PC-3 (cell line): ENCODE measurements around the gene EIF4G1. TPM values are rescaled to one million over a fixed set of nuclear protein-coding genes. Genes with fewer than 3 reads are reported as not detected.
A peak's percentile ranks its signal among the peaks of the same experiment; 100 is the strongest.

ENCODE experiments used
- ATAC-seq: fragments of 200-7000 bp; cut with Tn5 transposase; 2 replicates; pipeline ENCODE4 v1.9.1; 2020; ENCODE audit warnings: mild to moderate bottlenecking, moderate library complexity
- BruUV-seq: library from RNA; stranded (reverse); fragments of 400-500 nt; replicated peaks from 2 replicates; lab custom pipeline; 2021; lab: Mats Ljungman, UMichigan
- CTCF ChIA-PET: fragments of 300-600 bp; sonication (Branson Sonifier 250); formaldehyde crosslinking; loops from one replicate; lab custom pipeline; 2022; ENCODE audit warnings: antibody characterized with exemption; lab: Charles Lee
- POLR2A ChIA-PET: fragments of 300-600 bp; sonication (Branson Sonifier 250); formaldehyde crosslinking; loops from one replicate; lab custom pipeline; 2022; ENCODE audit warnings: antibody characterized with exemption; ENCODE audit not compliant: unreplicated experiment; lab: Charles Lee
- DNase-seq: peaks from one replicate; pipeline ENCODE4 v3.0.0-alpha.2; 2015
- H2AFZ ChIP-seq: fragments of 300-600 bp; sonication (generic); 2 replicates; pipeline ENCODE4 v1.6.0; 2016; ENCODE audit warnings: antibody characterized with exemption, low read length
- H3F3A ChIP-seq: fragments of 300-600 bp; sonication (generic); one replicate; pipeline ENCODE4 v1.6.0; 2017; ENCODE audit warnings: antibody characterized with exemption, low read length, control low read depth, mild to moderate bottlenecking; ENCODE audit not compliant: unreplicated experiment
- H3K27ac ChIP-seq: fragments of 300-600 bp; sonication (generic); 2 replicates; pipeline ENCODE4 v1.5.1; 2016; ENCODE audit warnings: mild to moderate bottlenecking, low read length
- H3K27me3 ChIP-seq: fragments of 300-600 bp; sonication (generic); 2 replicates; pipeline ENCODE4 v1.6.1; 2016; ENCODE audit warnings: low read length, mixed read lengths
- H3K36me3 ChIP-seq: fragments of 300-600 bp; sonication (generic); 2 replicates; pipeline ENCODE4 v1.6.1; 2016; ENCODE audit warnings: low read depth, mixed run types, low read length, mixed read lengths
- H3K4me1 ChIP-seq: fragments of 300-600 bp; sonication (generic); 2 replicates; pipeline ENCODE4 v1.5.1; 2016; ENCODE audit warnings: low read length; ENCODE audit not compliant: insufficient read depth
- H3K4me2 ChIP-seq: fragments of 300-600 bp; sonication (generic); 2 replicates; pipeline ENCODE4 v1.6.0; 2016; ENCODE audit warnings: low read length
- H3K4me3 ChIP-seq: fragments of 300-600 bp; sonication (generic); 2 replicates; pipeline ENCODE4 v1.5.1; 2016; ENCODE audit warnings: mild to moderate bottlenecking, low read length, mixed read lengths
- H3K79me2 ChIP-seq: fragments of 300-600 bp; sonication (generic); 2 replicates; pipeline ENCODE4 v1.6.1; 2017; ENCODE audit warnings: low read length, mixed read lengths
- H3K9ac ChIP-seq: fragments of 300-600 bp; sonication (generic); 2 replicates; pipeline ENCODE4 v1.6.0; 2016; ENCODE audit warnings: mild to moderate bottlenecking, low read length
- H3K9me2 ChIP-seq: fragments of 300-600 bp; sonication (generic); replicated peaks from 2 replicates; pipeline ENCODE4 v1.6.1; 2016; ENCODE audit warnings: mixed run types, low read length, mixed read lengths
- H3K9me3 ChIP-seq: fragments of 300-600 bp; sonication (generic); 2 replicates; pipeline ENCODE4 v1.6.1; 2016; ENCODE audit warnings: low read length, mixed read lengths
- H4K20me1 ChIP-seq: fragments of 300-600 bp; sonication (generic); 2 replicates; pipeline ENCODE4 v1.6.1; 2016; ENCODE audit warnings: low read length, mixed read lengths
- CTCF ChIP-seq: fragments of 300-600 bp; sonication (generic); conservative IDR thresholded peaks from 2 replicates; pipeline ENCODE4 v1.5.1; 2017; ENCODE audit warnings: antibody characterized with exemption, low read depth, mild to moderate bottlenecking, low read length
- EZH2 ChIP-seq: fragments of 300-600 bp; sonication (generic); IDR thresholded peaks from one replicate; pipeline ENCODE4 v1.6.1; 2017; ENCODE audit warnings: antibody characterized with exemption, mild to moderate bottlenecking, low read length; ENCODE audit not compliant: unreplicated experiment
- EZH2phosphoT487 ChIP-seq: fragments of 300-600 bp; sonication (generic); IDR thresholded peaks from 2 replicates; pipeline ENCODE4 v1.6.1; 2018; ENCODE audit warnings: mild to moderate bottlenecking, antibody characterized with exemption, low read length, borderline replicate concordance
- intact Hi-C: fragments of 100-400 bp; cut with micrococcal nuclease; formaldehyde crosslinking; loops from 2 replicates; pipeline ENCODE4 v1.9.0; 2023
- total RNA-seq: library from RNA; depleted of rRNA; stranded (reverse); fragments of >200 nt; gene quantifications from 2 replicates; pipeline ENCODE4 v1.2.3, GENCODE V29; 2014

The EIF4G1 gene
- total RNA-seq, 1 experiment from 2014 or later = 463 TPM

DNA sequence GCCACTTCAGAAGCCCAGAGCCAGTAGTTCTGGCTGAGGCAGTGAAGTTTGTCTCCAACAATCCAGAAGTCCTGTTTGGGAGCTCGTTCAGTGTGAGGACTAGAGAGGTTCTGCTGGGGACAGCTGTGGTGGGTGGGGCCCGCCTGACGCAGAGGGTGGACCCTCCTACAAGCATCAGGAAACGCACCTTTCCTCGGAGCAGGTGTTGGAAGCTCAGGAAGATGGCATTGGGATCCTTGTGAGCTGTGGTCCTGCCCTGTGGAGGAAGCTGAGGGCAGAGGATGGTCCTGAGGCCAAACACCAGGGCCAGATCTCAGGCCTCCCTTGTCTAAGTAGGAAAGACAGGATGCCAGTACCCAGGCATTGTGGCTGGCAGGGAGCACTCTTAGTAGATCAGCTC, 58.5 kb downstream of the EIF4G1 start:
- no peaks in the 10 kb centered on the region for H3K9me2 ChIP-seq
- H3K4me2 ChIP-seq = no peak overlapping the region
- H3F3A ChIP-seq = no peaks in the 10 kb centered on the region
- H4K20me1 ChIP-seq = 0 out of 2 replicates have a peak, but pooled peaks cover 11% of the 10 kb centered on the region
- peaks cover 10% of the 10 kb centered on the region for H3K36me3 ChIP-seq
- no peaks in the 10 kb centered on the region for H3K79me2 ChIP-seq
- H2AFZ ChIP-seq = no peak overlapping the region
- peaks cover 4% of the 10 kb centered on the region; the same call in 1 of the 2 replicates for H3K4me1 ChIP-seq
- H3K9me3 ChIP-seq = no peaks in the 10 kb centered on the region
- no TSS peak for BruUV-seq
- no peak for DNase-seq
- ATAC-seq = no peak
- ChIA-PET POLR2A (no interaction called here), CTCF (interaction anchor here (1.8 to 2.7 kb wide), 2 partner anchors 96 to 141 kb away, joined by 19 to 24 read pairs; no protein-coding TSS in a partner anchor)
- H3K27me3 ChIP-seq = peaks cover 31% of the 10 kb centered on the region
- H3K27ac ChIP-seq = no peak overlapping the region
- no peak overlapping the region for H3K4me3 ChIP-seq
- no peak overlapping the region for H3K9ac ChIP-seq
- no peak for TF ChIP-seq CTCF
- TF ChIP-seq EZH2phosphoT487 = no peak
- TF ChIP-seq EZH2 = no peak
- intact Hi-C loops = loop anchor here (10.0 kb wide), 1 partner anchor 432 kb away; no protein-coding TSS in a partner anchor

GRCh38 chr3:184373422-184373821, 59.0 kb downstream of the EIF4G1 start:
- peaks cover 36% of the 10 kb centered on the region for H3K27me3 ChIP-seq
- 0 out of 2 replicates have a peak, but pooled peaks cover 9% of the 10 kb centered on the region for H4K20me1 ChIP-seq
- H3F3A ChIP-seq = no peaks in the 10 kb centered on the region
- no peaks in the 10 kb centered on the region for H3K79me2 ChIP-seq
- no peaks in the 10 kb centered on the region for H3K9me2 ChIP-seq
- H3K9me3 ChIP-seq = no peaks in the 10 kb centered on the region
- POLR2A ChIA-PET = no interaction called here
- no peak overlapping the region for H3K4me2 ChIP-seq
- peaks cover 4% of the 10 kb centered on the region; the same call in 1 of the 2 replicates for H3K4me1 ChIP-seq
- TF ChIP-seq CTCF (no peak), EZH2phosphoT487 (no peak), EZH2 (no peak)
- CTCF ChIA-PET = interaction anchor here (0.6 to 2.7 kb wide), 2 partner anchors 141 to 172 kb away, joined by 3 to 24 read pairs; no protein-coding TSS in a partner anchor
- intact Hi-C loops = loop anchor here (10.0 kb wide), 1 partner anchor 431 kb away; no protein-coding TSS in a partner anchor
- H3K4me3 ChIP-seq = no peak overlapping the region
- peak; percentile 9; the same call in 1 of the 2 replicates for ATAC-seq
- H3K36me3 ChIP-seq = peaks cover 6% of the 10 kb centered on the region; the same call in 1 of the 2 replicates
- DNase-seq = no peak
- H3K9ac ChIP-seq = no peak overlapping the region
- no peak overlapping the region for H3K27ac ChIP-seq
- H2AFZ ChIP-seq = no peak overlapping the region
- BruUV-seq = no TSS peak

GRCh38 chr3:184375747-184376461, 61.5 kb downstream of the EIF4G1 start:
- Histone ChIP-seq H4K20me1 (0 out of 2 replicates have a peak, but pooled peaks cover 4% of the 10 kb centered on the region), H3F3A (no peaks in the 10 kb centered on the region), H3K27ac (no peak overlapping the region), H2AFZ (no peak overlapping the region), H3K4me1 (peaks cover 4% of the 10 kb centered on the region; the same call in 1 of the 2 replicates), H3K9ac (no peak overlapping the region), H3K36me3 (no peaks in the 10 kb centered on the region), H3K4me2 (no peak overlapping the region), H3K9me3 (no peaks in the 10 kb centered on the region), H3K9me2 (no peaks in the 10 kb centered on the region), H3K79me2 (no peaks in the 10 kb centered on the region), H3K4me3 (no peak overlapping the region), H3K27me3 (peaks cover 53% of the 10 kb centered on the region)
- no peak for TF ChIP-seq CTCF
- TF ChIP-seq EZH2phosphoT487 = no peak
- no peak for TF ChIP-seq EZH2
- intact Hi-C loops = loop anchor here (10.0 kb wide), 1 partner anchor 429 kb away; no protein-coding TSS in a partner anchor
- CTCF ChIA-PET = no interaction called here
- no peak for DNase-seq
- no TSS peak for BruUV-seq
- POLR2A ChIA-PET = no interaction called here
- no peak for ATAC-seq
